ENCODE data around the gene ZSCAN9. TPM values are rescaled to one million over a fixed set of nuclear protein-coding genes. Genes with fewer than 3 reads are reported as not detected.

The ZSCAN9 gene
- total RNA-seq, 1 donor, result 11.7 TPM

- DNase-seq (ENCODE audit: low read depth), result no peak
- H3K4me3 ChIP-seq (ENCODE audit: low read depth, low read length), result no peak overlapping the region
- TF ChIP-seq, protein P1, sequence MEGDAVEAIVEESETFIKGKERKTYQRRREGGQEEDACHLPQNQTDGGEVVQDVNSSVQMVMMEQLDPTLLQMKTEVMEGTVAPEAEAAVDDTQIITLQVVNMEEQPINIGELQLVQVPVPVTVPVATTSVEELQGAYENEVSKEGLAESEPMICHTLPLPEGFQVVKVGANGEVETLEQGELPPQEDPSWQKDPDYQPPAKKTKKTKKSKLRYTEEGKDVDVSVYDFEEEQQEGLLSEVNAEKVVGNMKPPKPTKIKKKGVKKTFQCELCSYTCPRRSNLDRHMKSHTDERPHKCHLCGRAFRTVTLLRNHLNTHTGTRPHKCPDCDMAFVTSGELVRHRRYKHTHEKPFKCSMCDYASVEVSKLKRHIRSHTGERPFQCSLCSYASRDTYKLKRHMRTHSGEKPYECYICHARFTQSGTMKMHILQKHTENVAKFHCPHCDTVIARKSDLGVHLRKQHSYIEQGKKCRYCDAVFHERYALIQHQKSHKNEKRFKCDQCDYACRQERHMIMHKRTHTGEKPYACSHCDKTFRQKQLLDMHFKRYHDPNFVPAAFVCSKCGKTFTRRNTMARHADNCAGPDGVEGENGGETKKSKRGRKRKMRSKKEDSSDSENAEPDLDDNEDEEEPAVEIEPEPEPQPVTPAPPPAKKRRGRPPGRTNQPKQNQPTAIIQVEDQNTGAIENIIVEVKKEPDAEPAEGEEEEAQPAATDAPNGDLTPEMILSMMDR (IDR thresholded peaks at IDR 0.05; ENCODE audit: insufficient read depth, low read depth, low read length), result no peak
These were observed 19.2 kb upstream of the ZSCAN9 start for GRCh38 chr6:28205879-28206278.

- DNase-seq (ENCODE audit: low read depth), result no peak
- H3K4me3 ChIP-seq (ENCODE audit: low read depth, low read length), result no peak overlapping the region
- TF ChIP-seq, protein P1 (IDR thresholded peaks at IDR 0.05; ENCODE audit: insufficient read depth, low read depth, low read length), result no peak
These were observed 18.5 kb upstream of the ZSCAN9 start for GRCh38 chr6:28206527-28206926.

- no peak for DNase-seq (ENCODE audit: low read depth)
- H3K4me3 ChIP-seq (ENCODE audit: low read depth, low read length), result peak overlapping the region; percentile 47
- TF ChIP-seq, protein P1 (IDR thresholded peaks at IDR 0.05; ENCODE audit: insufficient read depth, low read depth, low read length), result no peak
These were observed 18.1 kb upstream of the ZSCAN9 start for GRCh38 chr6:28206928-28207509.

GRCh38 chr6:28207510-28208110 lies 17.5 kb upstream of the ZSCAN9 start:
- TF ChIP-seq, protein P1 (IDR thresholded peaks at IDR 0.05; ENCODE audit: insufficient read depth, low read depth, low read length), result no peak
- peak overlapping the region; percentile 47 for H3K4me3 ChIP-seq (ENCODE audit: low read depth, low read length)
- DNase-seq (ENCODE audit: low read depth), result peak; percentile 30

GRCh38 chr6:28208111-28208659 lies 16.9 kb upstream of the ZSCAN9 start:
- DNase-seq (ENCODE audit: low read depth), result no peak
- H3K4me3 ChIP-seq (ENCODE audit: low read depth, low read length), result peak overlapping the region; percentile 47
- TF ChIP-seq, protein P1 (IDR thresholded peaks at IDR 0.05; ENCODE audit: insufficient read depth, low read depth, low read length), result no peak

GRCh38 chr6:28209753-28210535 lies 15.1 kb upstream of the ZSCAN9 start:
- TF ChIP-seq, protein P1 (IDR thresholded peaks at IDR 0.05; ENCODE audit: insufficient read depth, low read depth, low read length), result no peak
- DNase-seq (ENCODE audit: low read depth), result no peak

More at GRCh38 chr6:28209753-28210535, 15.1 kb upstream of the ZSCAN9 start:
- H3K4me3 ChIP-seq (ENCODE audit: low read depth, low read length), result no peak overlapping the region

All from fibroblast of villous mesenchyme (primary cell).